Epithelial cell of prostate (primary cell): ENCODE data around the gene TMEM51.
"Not testable (repeated sequence)": the region's sequence is repeated elsewhere in the genome, so short reads cannot be mapped to it uniquely, and the experiment has no call there.

Experiments
- DNase-seq: peaks from one replicate; pipeline ENCODE4 v3.0.0-alpha.2; 2011; ENCODE audit warnings: low read depth, low spot score
- H3K27ac ChIP-seq: fragments of 450-650 bp; 2 replicates; pipeline ENCODE4 v1.5.1; 2017; ENCODE audit warnings: mild to moderate bottlenecking

The TMEM51 gene

DNA sequence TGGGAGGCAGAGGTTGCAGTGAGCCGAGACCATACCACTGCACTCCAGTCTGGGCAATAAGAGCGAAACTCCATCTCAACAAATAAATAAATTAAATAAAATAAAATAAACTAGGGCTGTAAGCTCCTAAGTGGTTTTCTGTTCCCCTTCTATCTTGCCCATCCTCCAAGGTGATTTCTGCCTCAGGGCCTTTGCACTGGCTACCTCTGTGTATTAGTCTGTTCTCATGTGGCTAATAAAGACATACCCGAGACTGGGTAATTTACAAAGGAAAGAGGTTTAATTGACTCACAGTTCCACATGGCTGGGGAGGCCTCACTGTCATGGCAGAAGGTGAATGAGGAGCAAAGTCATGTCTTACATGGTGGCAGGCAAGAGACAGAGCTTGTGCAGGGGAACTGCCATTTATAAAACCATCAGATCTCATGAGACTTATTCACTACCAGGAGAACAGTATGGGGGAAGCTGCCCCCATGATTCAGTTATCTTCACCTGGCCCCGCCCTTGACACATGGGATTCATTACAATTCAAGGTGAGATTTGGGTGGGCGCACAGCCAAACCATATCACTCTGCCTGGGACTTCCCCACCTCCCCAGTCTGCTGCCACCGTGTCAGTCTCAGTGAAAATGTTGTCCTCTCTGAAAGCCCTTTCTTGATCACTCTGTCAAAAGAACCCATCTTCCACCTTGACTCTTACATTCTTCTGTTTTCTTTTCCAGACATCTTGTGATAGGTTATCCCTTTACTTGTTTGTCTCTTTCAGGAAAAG lies 22.0 kb downstream of the TMEM51 start:
- H3K27ac ChIP-seq, DNase-seq: not testable (repeated sequence)

GRCh38 chr1:15176120-15176519 lies 22.6 kb downstream of the TMEM51 start:
- H3K27ac ChIP-seq, result no peak overlapping the region

GRCh38 chr1:15176898-15177665 lies 23.5 kb downstream of the TMEM51 start:
- H3K27ac ChIP-seq, result peak overlapping the region; percentile 3
- no peak for DNase-seq

More at GRCh38 chr1:15176120-15176519, 22.6 kb downstream of the TMEM51 start:
- no peak for DNase-seq

DNA sequence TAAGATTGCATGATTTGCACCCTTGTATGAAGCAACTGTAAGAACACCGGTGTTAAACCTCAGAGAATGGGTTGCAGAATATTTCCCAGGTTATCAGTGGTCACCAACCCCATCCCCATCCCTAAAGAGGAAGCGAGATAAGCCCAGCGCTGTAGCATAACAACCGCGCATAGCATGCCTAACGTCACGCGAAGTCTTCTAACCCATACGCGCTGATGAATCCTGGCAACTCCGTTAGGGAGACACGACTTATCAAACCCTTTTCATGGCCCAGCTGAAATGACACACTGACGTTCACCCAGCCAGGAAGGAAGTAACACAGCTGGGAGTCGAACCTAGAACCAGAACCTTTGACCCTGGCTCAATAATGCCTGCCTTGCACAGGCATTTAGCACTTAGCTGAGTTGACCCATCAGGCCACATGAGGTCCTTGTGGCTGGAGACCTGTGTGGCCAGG lies 24.2 kb downstream of the TMEM51 start:
- no peak for DNase-seq
- peak overlapping the region; percentile 82 for H3K27ac ChIP-seq

DNA sequence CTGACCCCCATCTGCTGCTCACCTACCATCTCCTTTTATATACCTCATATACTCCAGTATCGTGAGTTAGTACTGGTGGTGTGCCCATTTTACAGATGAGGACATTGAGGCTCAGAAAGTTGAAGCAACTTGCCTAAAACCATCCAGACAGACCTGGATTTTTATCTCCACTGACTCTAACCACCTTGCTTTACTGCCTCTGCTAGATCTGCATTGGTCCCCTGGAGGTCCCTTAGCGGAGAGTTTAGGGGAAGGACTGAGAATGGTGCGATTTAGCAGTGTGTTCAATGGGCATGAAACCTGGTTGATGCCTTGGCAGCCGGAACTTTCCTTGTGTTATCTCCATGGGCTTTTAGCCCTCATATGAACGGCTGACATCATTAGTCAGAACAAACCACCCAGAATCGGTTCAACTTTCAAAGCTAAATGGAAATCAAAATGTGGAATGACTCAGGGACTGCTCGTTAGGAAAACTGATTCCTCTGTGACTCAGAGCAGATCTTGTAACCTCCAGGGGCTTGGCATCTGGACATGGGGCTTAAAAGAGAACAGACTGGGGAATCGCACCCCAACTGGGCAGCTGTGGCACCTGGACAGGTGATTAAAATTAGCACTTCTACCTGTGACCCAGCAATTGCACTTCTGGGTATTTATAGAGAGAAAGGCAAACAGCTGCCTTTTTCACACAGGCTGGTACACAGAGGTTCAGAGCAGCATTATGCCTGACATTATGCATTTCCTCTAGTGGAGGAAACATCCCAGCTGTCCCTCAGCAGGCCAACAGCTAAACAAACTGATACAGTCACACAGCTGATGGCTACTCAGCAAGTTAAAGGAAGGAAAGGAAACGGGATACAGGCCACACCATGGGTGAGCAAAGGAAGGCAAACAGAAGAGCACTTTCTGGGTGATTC lies 25.3 kb downstream of the TMEM51 start:
- peak overlapping the region; percentile 82 for H3K27ac ChIP-seq
- DNase-seq, result peak; percentile 65

GRCh38 chr1:15179485-15179883 lies 25.9 kb downstream of the TMEM51 start:
- DNase-seq, result no peak
- H3K27ac ChIP-seq, result peak overlapping the region; percentile 82

DNA sequence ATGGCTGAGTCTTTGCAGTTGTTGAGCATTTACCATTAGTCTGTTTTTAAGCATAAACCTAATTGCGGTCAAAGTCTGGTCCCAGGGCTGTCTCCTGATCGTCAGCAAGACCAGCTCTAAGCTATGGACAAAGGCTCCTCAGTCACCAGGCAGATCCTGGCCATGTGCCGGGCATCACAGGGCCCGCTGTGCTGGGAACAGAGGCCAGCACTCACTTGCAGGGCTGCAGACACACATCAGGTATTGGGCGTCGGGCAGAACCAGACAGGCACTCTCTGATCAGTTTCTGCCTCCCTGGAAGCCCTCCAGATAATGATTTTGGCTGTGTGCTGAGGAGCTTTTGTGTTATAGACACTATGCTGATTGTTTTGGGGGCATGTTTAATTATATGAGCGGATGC lies 26.6 kb downstream of the TMEM51 start:
- H3K27ac ChIP-seq, result peak overlapping the region; percentile 82
- DNase-seq, result no peak

- peak overlapping the region; percentile 82 for H3K27ac ChIP-seq
- no peak for DNase-seq
These were observed 27.5 kb downstream of the TMEM51 start for GRCh38 chr1:15180945-15181523.

GRCh38 chr1:15181564-15181963 lies 28.0 kb downstream of the TMEM51 start:
- DNase-seq, result no peak
- peak overlapping the region; percentile 3 for H3K27ac ChIP-seq

DNA sequence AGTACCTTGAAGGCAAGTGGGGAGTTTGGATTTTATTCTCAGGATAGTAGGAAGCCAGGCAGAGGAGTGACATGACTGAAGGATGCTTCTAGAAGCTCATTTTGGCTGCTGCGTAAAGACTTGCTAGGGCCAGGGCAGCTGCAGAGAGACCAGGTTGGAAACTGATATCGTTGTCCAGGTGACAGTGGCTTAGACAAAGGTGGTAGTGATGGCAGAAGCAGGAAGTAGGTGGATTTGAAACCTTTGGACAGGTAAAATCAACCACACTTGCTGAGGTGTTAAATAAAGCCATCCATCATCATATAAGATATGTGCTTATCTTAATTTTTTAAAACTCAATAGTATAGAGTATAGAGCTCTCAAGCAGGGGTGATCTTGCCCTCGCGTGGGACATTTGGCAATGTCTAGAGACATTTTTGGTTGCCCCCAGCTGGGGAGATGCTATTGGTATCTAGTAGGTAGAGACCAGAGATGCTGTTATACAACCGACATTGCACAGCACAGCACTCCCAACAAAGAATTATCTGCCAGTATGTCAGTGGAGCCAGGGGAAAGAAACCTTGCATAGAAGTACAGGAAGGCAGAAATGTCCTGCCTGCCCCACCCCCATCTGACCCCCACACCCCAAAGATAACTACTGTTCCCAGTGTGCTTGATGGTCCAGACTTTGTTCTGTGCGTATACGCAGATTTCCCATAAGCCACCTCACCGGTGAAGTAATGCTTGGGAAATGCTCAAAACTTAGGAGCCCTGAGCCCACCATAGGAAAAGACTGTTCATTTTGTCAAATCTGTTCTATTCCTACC lies 31.1 kb downstream of the TMEM51 start:
- H3K27ac ChIP-seq, result no peak overlapping the region
- DNase-seq, result no peak

- H3K27ac ChIP-seq, result no peak overlapping the region
- DNase-seq, result no peak
These were observed 32.1 kb downstream of the TMEM51 start for GRCh38 chr1:15185617-15186016.

DNA sequence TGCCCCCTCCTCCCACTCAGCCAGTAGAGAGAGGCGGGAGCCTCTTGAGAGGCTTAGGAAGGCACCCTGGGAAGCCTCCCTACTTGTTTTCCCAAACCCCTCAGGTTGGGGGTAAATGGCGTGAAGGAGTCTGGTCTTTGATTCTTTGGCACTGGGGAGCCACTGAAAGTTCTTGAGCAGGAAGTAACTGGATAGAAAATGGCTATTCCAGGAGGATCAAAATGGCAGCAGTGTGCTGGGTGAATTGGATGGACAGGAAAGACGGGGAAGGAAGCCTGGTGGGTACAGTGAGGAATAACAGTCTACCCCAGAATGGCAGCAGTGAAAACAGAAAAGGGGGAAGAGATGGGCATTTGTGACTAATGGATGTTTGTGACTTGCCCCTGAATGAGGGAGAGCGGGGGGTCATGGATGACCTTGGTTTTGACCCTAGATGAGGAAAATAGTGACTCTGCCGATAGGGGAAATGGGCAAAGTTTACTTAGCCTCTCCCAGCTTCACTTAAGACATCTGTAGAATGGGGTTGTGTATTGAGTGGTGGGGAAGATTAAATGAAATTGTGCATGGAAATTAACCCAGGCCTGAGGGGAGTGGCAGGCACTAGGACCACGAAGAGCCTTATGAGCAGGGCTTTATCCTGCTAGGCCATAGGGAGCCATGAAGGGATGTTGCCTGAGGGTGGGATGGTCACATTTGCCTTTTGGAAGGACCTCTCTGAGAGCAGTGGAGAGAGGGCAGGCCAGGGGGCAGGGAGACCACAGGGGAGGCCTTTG lies 32.7 kb downstream of the TMEM51 start:
- DNase-seq, result no peak
- no peak overlapping the region for H3K27ac ChIP-seq

- no peak for DNase-seq
- no peak overlapping the region for H3K27ac ChIP-seq
These were observed 33.3 kb downstream of the TMEM51 start for GRCh38 chr1:15186846-15187151.

- no peak for DNase-seq
- H3K27ac ChIP-seq, result no peak overlapping the region
These were observed 33.9 kb downstream of the TMEM51 start for GRCh38 chr1:15187175-15188129.

DNA sequence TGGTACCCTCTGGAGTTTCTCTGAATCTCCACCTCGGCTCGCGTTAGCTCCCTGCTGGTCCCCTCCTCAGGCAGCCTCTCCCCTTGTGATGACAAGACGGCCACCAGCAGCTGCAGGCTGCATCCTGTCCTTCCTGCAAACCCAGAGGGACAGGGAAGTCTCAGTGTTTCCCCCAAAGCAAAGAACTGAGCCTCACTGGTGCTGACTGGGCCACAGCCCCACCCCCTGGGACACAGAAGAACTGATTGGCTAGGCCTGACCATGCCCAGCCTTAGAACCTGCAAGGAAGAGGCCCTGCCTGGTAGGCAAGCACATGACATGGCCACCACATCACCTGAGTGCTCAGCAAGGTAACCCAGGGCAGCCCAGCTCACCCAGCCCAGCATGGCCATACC lies 34.6 kb downstream of the TMEM51 start:
- H3K27ac ChIP-seq, result peak overlapping the region; percentile 24
- DNase-seq, result no peak

GRCh38 chr1:15188678-15189077 lies 35.1 kb downstream of the TMEM51 start:
- peak overlapping the region; percentile 24 for H3K27ac ChIP-seq
- DNase-seq, result no peak

DNA sequence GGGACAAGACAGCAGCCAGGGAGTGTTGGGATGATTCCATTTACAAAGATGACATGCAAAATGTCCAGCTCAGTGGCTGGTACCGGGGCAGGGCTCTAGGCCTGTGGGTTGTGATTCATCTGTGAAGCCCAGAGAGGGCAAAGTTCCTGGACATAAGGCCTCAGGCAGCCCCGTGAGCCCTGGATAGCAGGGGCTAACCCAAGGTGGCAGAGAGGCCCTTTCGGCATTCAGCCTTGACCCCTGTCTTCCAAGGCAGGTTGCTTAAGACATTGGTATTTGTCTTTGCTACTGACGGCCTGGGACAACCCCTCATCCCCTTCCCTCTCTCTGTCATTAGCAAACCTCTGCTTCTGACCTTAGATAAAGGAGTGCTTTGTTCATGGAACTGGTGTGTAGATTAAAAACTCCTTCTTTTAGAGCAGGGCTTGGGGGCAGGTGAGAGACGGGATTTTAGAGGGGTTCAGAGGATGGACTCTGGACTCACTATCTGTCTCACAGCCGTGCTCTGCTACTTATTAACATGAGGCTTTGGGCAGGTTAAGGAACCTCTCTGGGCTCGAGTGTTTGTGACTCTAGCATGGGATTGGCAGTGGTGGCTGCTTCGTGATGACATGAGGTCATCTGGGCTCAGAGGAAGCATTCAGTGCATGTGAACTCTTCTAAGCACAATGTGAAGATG lies 36.3 kb downstream of the TMEM51 start:
- H3K27ac ChIP-seq, result peak overlapping the region; percentile 2
- no peak for DNase-seq
